ENCODE data around the gene TCF3.

- no peak for TF ChIP-seq POLR2AphosphoS5 (IDR thresholded peaks at IDR 0.05)
- TF ChIP-seq CTCF (IDR thresholded peaks at IDR 0.05), result no peak
These were observed 47.0 kb upstream of the TCF3 start for GRCh38 chr19:1699386-1699785.
